Osteoblast (primary cell): ENCODE results near the gene KLHL5. TPM values are rescaled to one million over a fixed set of nuclear protein-coding genes. Genes with fewer than 3 reads are reported as not detected.
A peak's percentile ranks its signal among the peaks of the same experiment; 100 is the strongest.

Experiments
- DNase-seq: peaks from one replicate; pipeline ENCODE4 v3.0.0; 2011; ENCODE audit warnings: low spot score, mixed read lengths; ENCODE audit not compliant: insufficient read length; ENCODE audit errors: missing footprints
- H2AFZ ChIP-seq: 2 replicates; pipeline ENCODE4 v1.6.0; 2011; ENCODE audit warnings: mild to moderate bottlenecking, low read length
- H3K27ac ChIP-seq: 2 replicates; pipeline ENCODE4 v1.5.1; 2011; ENCODE audit warnings: mild to moderate bottlenecking, low read depth, low read length, moderate library complexity
- H3K27me3 ChIP-seq: 2 replicates; pipeline ENCODE4 v1.6.0; 2012; ENCODE audit warnings: mild to moderate bottlenecking, control low read depth, inconsistent platforms, low read length, moderate library complexity; ENCODE audit not compliant: insufficient read depth
- H3K36me3 ChIP-seq: 2 replicates; pipeline ENCODE4 v1.5.1; 2011; ENCODE audit warnings: mild to moderate bottlenecking, low read length, control low read depth, moderate library complexity; ENCODE audit not compliant: insufficient read depth
- H3K4me1 ChIP-seq: 2 replicates; pipeline ENCODE4 v1.5.1; 2011; ENCODE audit warnings: mild to moderate bottlenecking, low read length, control low read depth, moderate library complexity; ENCODE audit not compliant: insufficient read depth
- H3K4me2 ChIP-seq: 2 replicates; pipeline ENCODE4 v1.6.0; 2011; ENCODE audit warnings: mild to moderate bottlenecking, low read length; ENCODE audit not compliant: insufficient read depth
- H3K4me3 ChIP-seq: fragments of 200-600 bp; sonication (generic); 3 replicates; pipeline ENCODE4 v1.5.1; 2012; ENCODE audit warnings: mild to moderate bottlenecking, low read length, inconsistent platforms; ENCODE audit not compliant: insufficient read depth
- H3K79me2 ChIP-seq: 2 replicates; pipeline ENCODE4 v1.6.0; 2012; ENCODE audit warnings: mild to moderate bottlenecking, low read length, control low read depth, inconsistent platforms; ENCODE audit not compliant: insufficient read depth
- H3K9me3 ChIP-seq: 2 replicates; pipeline ENCODE4 v1.5.1; 2011; ENCODE audit warnings: low read depth, low read length, control low read depth
- H4K20me1 ChIP-seq: 2 replicates; pipeline ENCODE4 v1.6.0; 2012; ENCODE audit warnings: mild to moderate bottlenecking, low read length, control low read depth; ENCODE audit not compliant: insufficient read depth
- CTCF ChIP-seq: IDR thresholded peaks from 2 replicates; pipeline ENCODE4 v1.5.1; 2011; ENCODE audit warnings: mild to moderate bottlenecking, low read depth, low read length, moderate library complexity; ENCODE audit errors: extremely low read depth
- total RNA-seq: library from RNA; depleted of rRNA; stranded (reverse); fragments of >200 nt; gene quantifications from 2 replicates; pipeline ENCODE4 v1.2.3, GENCODE V29; 2012

The KLHL5 gene
- 65.1 and 95.5 TPM in 2 replicates for total RNA-seq

GRCh38 chr4:39062094-39062769, at the start of gene KLHL5:
Gene KLHL5, plus strand, starts transcription at chr4:39062232. Its CDS starts 421 bp downstream, at chr4:39062653.
- DNase-seq = no peak
- Histone ChIP-seq H4K20me1 (peaks cover 5% of the 10 kb centered on the region), H3K27me3 (no peaks in the 10 kb centered on the region), H3K4me3 (no peak within 1 kb of the TSS), H3K4me1 (no peaks in the 10 kb centered on the region), H3K36me3 (no peaks in the 10 kb centered on the region), H3K4me2 (peak within 1 kb of the TSS; percentile 8), H2AFZ (no peak within 1 kb of the TSS), H3K9me3 (no peaks in the 10 kb centered on the region), H3K27ac (no peak within 1 kb of the TSS), H3K79me2 (peaks cover 34% of the 10 kb centered on the region)
- TF ChIP-seq CTCF = no peak

GRCh38 chr4:39014028-39014427, 48.0 kb upstream of the KLHL5 start:
- Histone ChIP-seq H3K4me2 (no peak overlapping the region), H3K27me3 (no peaks in the 10 kb centered on the region), H3K36me3 (no peaks in the 10 kb centered on the region), H4K20me1 (no peaks in the 10 kb centered on the region), H2AFZ (no peak overlapping the region), H3K4me3 (no peak overlapping the region), H3K27ac (no peak overlapping the region), H3K9me3 (no peaks in the 10 kb centered on the region), H3K4me1 (no peaks in the 10 kb centered on the region), H3K79me2 (no peaks in the 10 kb centered on the region)
- TF ChIP-seq CTCF = no peak
- DNase-seq = no peak

GRCh38 chr4:39020130-39020529, 41.9 kb upstream of the KLHL5 start:
- Histone ChIP-seq H3K4me3 (no peak overlapping the region), H3K9me3 (no peaks in the 10 kb centered on the region), H3K4me1 (peaks cover under 1% of the 10 kb centered on the region), H3K27ac (no peak overlapping the region), H2AFZ (no peak overlapping the region), H4K20me1 (no peaks in the 10 kb centered on the region), H3K4me2 (no peak overlapping the region), H3K79me2 (no peaks in the 10 kb centered on the region), H3K27me3 (no peaks in the 10 kb centered on the region), H3K36me3 (no peaks in the 10 kb centered on the region)
- TF ChIP-seq CTCF = no peak
- DNase-seq = peak; percentile 35

GRCh38 chr4:39021631-39022030, 40.4 kb upstream of the KLHL5 start:
- no peak overlapping the region for H2AFZ ChIP-seq
- no peaks in the 10 kb centered on the region for H3K27me3 ChIP-seq
- DNase-seq = no peak
- no peak overlapping the region for H3K4me3 ChIP-seq
- no peaks in the 10 kb centered on the region for H3K9me3 ChIP-seq
- no peak for TF ChIP-seq CTCF
- no peaks in the 10 kb centered on the region for H4K20me1 ChIP-seq
- no peak overlapping the region for H3K27ac ChIP-seq
- H3K79me2 ChIP-seq = no peaks in the 10 kb centered on the region
- no peaks in the 10 kb centered on the region for H3K36me3 ChIP-seq
- H3K4me2 ChIP-seq = no peak overlapping the region
- peaks cover 4% of the 10 kb centered on the region for H3K4me1 ChIP-seq
